ENCODE data around the gene C2orf69.

The C2orf69 gene

DNA sequence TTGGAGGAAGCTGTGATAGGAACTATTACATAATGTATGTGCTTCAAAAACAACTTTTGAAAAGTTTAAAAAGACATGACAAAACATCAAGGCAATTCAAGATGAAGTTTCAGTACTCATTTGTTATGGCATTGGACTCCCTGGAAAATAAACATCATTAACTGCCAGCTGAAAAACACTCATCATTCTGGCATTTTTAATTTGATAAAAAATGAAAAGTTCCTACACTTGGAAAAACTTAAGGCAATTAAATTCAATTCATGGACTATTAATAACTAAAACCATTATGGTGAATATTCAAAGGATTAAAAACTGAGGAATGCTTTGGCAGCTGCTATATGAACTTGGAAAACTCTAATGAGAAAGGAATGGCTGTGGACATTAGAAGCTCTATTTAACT is 35.7 kb downstream of the C2orf69 start:
- DNase-seq (ENCODE audit: low read depth), result no peak

DNA sequence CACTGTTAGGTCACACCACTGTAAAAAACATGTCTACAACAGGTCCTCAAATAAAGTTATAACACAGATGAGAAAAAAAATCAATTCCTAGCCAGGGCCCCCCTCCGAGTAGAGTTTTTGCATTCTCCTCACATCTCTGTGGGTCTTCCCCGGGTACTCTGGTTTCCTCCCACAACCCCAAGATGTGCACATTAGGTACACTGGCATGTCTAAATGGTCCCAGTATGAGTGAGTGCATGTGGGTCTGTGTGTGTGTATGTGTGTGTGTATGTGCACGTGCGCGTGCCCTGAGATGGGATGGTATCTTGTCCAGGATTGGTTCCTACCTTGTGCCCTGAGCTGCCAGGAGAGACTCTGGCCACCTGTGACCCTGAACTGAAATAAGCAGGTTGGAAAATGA is 39.3 kb downstream of the C2orf69 start:
- no peak overlapping the region for H3K4me3 ChIP-seq (ENCODE audit: low read depth, low read length)
- TF ChIP-seq, protein P1, sequence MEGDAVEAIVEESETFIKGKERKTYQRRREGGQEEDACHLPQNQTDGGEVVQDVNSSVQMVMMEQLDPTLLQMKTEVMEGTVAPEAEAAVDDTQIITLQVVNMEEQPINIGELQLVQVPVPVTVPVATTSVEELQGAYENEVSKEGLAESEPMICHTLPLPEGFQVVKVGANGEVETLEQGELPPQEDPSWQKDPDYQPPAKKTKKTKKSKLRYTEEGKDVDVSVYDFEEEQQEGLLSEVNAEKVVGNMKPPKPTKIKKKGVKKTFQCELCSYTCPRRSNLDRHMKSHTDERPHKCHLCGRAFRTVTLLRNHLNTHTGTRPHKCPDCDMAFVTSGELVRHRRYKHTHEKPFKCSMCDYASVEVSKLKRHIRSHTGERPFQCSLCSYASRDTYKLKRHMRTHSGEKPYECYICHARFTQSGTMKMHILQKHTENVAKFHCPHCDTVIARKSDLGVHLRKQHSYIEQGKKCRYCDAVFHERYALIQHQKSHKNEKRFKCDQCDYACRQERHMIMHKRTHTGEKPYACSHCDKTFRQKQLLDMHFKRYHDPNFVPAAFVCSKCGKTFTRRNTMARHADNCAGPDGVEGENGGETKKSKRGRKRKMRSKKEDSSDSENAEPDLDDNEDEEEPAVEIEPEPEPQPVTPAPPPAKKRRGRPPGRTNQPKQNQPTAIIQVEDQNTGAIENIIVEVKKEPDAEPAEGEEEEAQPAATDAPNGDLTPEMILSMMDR (IDR thresholded peaks at IDR 0.05; ENCODE audit: low read depth, low read length, missing control alignments), result no peak
- no peak for DNase-seq (ENCODE audit: low read depth)

More for the DNA sequence above, 35.7 kb downstream of the C2orf69 start:
- TF ChIP-seq, protein P1 (IDR thresholded peaks at IDR 0.05; ENCODE audit: low read depth, low read length, missing control alignments), result no peak
- no peak overlapping the region for H3K4me3 ChIP-seq (ENCODE audit: low read depth, low read length)

DNA sequence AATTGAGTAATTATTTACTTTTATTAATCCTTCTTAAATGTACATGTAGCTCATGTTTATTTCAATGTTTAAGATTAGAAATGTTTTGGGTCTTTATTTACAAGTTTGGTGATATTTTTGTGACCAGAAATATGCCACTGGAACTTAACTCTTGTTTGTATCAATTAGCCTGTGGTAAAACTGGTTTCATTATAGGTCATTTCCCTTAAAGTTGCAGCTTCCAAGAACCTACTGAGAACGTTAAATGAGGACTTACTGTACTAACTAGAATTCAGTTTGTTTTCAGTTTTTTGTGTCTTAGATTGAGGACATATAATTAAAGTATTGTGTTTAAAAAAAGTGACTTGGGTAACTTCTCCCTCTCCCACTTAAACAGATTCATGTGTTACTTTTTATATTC is 39.9 kb downstream of the C2orf69 start:
- TF ChIP-seq, protein P1 (IDR thresholded peaks at IDR 0.05; ENCODE audit: low read depth, low read length, missing control alignments), result no peak

DNA sequence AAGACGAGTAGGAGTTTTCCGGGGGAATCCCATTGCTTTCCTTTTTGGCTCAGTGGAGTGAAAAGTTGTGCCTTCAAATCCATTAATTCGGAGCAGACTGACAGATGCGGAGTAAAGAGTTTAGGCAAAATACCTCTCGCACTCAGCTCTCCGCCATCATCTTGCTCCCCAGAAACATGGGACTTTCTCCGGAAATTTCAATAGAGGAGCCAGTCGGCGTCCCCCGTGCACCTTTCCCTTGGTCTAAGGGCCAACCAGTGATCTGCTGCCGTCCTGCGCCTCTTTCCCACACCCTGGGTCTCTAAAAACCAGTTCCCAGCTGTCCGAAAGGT is 43.9 kb downstream of the C2orf69 start:
- TF ChIP-seq, protein P1 (IDR thresholded peaks at IDR 0.05; ENCODE audit: low read depth, low read length, missing control alignments), result no peak
- DNase-seq (ENCODE audit: low read depth), result no peak
- H3K4me3 ChIP-seq (ENCODE audit: low read depth, low read length), result peak overlapping the region; percentile 91

More for the DNA sequence above, 39.9 kb downstream of the C2orf69 start:
- no peak for DNase-seq (ENCODE audit: low read depth)
- no peak overlapping the region for H3K4me3 ChIP-seq (ENCODE audit: low read depth, low read length)

DNA sequence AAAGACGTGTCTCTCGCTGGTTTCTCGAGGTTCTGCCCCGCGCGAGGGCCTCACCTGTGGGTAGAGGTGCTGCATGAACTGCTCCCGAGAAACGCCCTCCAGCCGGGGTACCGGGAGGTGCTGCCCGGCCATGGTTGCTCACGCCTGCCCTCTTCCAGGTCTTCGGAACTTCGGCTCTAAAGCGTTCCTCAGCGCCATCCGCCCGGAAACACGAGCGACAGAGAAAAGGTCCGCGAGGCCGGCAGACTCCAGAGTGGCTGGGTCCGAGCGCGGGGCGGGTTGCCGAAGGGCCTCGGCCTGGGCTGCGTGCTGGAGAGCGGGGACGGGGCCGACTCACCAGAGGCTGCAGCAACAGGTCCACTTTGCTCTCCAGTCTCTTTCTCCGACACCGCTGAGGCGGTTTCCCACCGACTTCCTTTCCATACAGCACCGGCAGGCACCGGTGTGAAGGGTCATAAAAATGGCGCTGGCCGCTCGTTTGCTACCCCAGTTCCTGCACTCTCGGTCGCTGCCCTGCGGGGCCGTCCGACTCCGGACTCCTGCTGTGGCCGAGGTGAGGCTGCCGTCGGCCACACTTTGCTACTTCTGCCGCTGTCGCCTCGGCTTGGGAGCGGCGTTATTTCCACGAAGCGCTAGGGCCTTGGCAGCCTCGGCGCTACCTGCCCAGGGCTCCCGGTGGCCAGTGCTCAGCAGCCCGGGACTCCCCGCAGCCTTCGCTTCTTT is 44.4 kb downstream of the C2orf69 start, which contains the start of the genes MAIP1 and TYW5:
MAIP1 (plus strand) TSS at position 244 of the 723 bp plus-strand sequence; CDS start at position 461, 217 bp downstream.
TYW5 (minus strand) TSS at position 153 of the 723 bp plus-strand sequence; CDS start at position 132, 21 bp downstream.
- H3K4me3 ChIP-seq (ENCODE audit: low read depth, low read length), result peak within 1 kb of the TSS; percentile 91
- TF ChIP-seq, protein P1 (IDR thresholded peaks at IDR 0.05; ENCODE audit: low read depth, low read length, missing control alignments), result no peak
- peak; percentile 52 for DNase-seq (ENCODE audit: low read depth)

DNA sequence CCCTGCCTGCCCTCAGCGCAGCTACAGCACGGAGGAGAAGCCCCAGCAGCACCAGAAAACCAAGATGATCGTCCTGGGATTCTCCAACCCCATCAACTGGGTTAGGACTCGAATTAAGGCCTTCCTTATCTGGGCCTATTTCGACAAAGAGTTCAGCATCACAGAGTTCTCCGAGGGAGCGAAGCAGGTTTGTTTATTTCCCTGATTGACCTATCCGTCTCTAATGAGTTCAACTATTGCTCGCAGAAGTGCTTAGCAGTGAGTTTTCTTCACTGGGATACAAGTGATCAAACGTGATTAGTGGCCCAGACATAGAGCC is 44.9 kb downstream of the C2orf69 start:
- TF ChIP-seq, protein P1 (IDR thresholded peaks at IDR 0.05; ENCODE audit: low read depth, low read length, missing control alignments), result no peak
- no peak for DNase-seq (ENCODE audit: low read depth)
- H3K4me3 ChIP-seq (ENCODE audit: low read depth, low read length), result peak overlapping the region; percentile 91

DNA sequence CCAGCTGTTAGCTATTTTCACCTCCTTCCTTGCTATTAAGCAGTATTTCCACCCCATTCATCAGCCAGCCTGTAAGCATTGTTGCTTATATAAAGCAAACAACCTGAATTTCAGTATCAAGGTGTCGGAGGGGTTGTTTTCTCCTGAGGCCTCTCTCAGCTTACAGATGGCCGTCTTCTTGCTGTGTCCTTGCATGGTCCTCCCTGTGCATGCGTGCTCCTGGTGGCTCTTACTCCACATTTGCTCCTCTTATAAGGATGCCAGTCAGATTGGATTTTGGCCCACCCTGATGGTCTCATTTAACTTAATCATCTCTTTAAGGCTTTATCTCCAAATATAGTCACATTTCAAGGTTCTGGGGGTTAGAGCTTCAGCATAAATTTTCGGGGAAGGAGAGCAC is 46.9 kb downstream of the C2orf69 start:
- TF ChIP-seq, protein P1 (IDR thresholded peaks at IDR 0.05; ENCODE audit: low read depth, low read length, missing control alignments), result no peak
- no peak for DNase-seq (ENCODE audit: low read depth)
- no peak overlapping the region for H3K4me3 ChIP-seq (ENCODE audit: low read depth, low read length)

Measured in GM12864 (cell line).